GM12865 (cell line): Measurements from ENCODE around the gene HDAC7.

ENCODE experiments used
- DNase-seq: peaks from one replicate; pipeline ENCODE4 v3.0.0; 2010; ENCODE audit warnings: low read depth
- H3K4me3 ChIP-seq: 2 replicates; pipeline ENCODE4 v1.5.1; 2011; ENCODE audit warnings: mild to moderate bottlenecking, low read depth, low read length, control low read depth
- TF ChIP-seq, protein P1 (sequence below): IDR thresholded peaks from 2 replicates; pipeline ENCODE4 v1.5.1; 2011; ENCODE audit warnings: low read length, control low read depth, low read depth, inconsistent platforms; ENCODE audit not compliant: insufficient read depth; ENCODE audit errors: missing control alignments

The HDAC7 gene

DNA sequence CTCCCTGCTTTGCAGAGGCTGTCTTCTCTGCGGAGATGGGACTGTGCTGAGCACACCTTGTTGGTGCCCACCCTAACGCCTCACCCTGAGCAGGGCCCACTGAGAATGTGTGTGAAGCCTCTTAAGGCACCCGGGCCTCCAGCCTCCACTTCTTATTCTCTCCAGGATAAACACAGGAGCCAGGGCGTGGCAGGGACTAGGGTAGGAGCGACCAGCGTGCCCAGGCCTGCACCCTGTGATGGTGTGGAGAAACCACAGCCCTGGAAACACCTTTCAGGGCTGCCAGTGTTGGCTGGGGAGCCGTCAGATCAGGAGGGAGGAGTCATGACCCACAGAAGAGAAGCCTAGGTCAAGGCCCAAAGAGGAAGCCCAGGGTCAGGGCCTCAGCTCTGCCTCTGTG is 43.8 kb upstream of the HDAC7 start:
- TF ChIP-seq, protein P1, sequence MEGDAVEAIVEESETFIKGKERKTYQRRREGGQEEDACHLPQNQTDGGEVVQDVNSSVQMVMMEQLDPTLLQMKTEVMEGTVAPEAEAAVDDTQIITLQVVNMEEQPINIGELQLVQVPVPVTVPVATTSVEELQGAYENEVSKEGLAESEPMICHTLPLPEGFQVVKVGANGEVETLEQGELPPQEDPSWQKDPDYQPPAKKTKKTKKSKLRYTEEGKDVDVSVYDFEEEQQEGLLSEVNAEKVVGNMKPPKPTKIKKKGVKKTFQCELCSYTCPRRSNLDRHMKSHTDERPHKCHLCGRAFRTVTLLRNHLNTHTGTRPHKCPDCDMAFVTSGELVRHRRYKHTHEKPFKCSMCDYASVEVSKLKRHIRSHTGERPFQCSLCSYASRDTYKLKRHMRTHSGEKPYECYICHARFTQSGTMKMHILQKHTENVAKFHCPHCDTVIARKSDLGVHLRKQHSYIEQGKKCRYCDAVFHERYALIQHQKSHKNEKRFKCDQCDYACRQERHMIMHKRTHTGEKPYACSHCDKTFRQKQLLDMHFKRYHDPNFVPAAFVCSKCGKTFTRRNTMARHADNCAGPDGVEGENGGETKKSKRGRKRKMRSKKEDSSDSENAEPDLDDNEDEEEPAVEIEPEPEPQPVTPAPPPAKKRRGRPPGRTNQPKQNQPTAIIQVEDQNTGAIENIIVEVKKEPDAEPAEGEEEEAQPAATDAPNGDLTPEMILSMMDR: no peak
- no peak for DNase-seq
- no peak overlapping the region for H3K4me3 ChIP-seq

DNA sequence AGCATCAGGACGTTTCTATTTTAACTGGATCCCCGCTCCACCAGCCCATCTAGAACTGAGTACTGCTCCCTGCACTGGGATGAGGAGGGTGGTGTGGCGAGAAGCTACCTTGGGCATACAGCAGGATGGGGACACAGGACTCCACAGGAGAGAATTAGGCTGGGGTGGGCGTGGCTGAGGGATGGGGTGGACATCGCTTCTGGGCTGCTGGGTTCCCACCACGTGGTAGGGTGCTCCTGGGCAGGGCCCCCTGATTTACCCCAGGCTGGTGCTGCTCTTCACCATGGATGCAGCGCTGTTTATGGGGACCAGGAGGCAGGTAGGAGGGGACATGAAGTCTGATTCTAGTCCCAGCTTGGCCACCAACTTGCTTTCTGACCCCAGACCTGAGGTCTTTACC is 43.2 kb upstream of the HDAC7 start:
- TF ChIP-seq, protein P1: no peak
- DNase-seq: no peak
- H3K4me3 ChIP-seq: no peak overlapping the region

DNA sequence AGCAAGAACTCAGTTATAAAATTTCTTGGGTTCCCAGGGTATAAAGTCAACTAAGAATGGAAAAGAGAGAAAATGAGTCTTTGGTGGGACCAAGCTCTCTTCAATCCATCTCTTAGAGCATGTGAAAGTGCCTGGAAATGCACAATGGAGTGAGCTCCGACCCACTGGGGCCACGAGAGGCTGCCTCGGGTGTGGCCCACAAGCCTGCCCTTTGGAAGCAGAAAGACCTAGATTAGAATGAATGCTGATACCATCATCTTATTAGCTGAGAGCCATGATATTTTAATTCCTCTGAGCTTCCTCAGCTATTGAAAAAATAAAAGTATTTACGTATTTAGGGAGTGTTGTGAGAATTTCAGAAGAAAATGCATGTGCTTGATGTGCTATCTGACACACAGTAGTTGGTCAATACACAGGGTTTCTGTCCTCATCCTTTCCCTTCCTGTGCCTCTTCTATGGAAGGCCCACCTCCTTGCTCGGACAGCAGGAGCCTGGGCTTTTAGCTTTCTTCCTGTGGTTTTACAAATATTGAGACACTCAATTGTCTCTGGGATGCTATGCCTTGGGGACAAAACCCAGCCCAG is 42.6 kb upstream of the HDAC7 start:
- TF ChIP-seq, protein P1: no peak
- DNase-seq: no peak
- no peak overlapping the region for H3K4me3 ChIP-seq

DNA sequence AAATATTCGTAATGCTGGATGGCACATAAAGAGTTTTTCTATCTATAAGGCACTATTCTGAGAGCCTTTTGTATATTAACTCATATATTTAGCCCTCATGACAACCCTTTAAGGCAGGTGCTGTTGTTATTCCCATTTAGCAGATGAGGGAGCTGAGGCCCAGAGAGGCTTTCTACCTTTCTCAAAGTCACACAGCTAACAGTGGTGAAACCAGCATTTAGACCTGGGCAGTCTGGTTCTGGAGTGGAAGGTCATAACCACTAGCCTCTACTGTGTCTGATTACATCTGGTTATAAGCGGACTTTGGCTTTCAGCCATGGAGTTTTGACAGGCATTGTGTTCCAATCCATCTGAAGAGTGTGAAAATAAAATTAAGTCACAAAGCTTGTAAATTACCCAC is 41.2 kb upstream of the HDAC7 start:
- no peak overlapping the region for H3K4me3 ChIP-seq
- TF ChIP-seq, protein P1: no peak
- no peak for DNase-seq

DNA sequence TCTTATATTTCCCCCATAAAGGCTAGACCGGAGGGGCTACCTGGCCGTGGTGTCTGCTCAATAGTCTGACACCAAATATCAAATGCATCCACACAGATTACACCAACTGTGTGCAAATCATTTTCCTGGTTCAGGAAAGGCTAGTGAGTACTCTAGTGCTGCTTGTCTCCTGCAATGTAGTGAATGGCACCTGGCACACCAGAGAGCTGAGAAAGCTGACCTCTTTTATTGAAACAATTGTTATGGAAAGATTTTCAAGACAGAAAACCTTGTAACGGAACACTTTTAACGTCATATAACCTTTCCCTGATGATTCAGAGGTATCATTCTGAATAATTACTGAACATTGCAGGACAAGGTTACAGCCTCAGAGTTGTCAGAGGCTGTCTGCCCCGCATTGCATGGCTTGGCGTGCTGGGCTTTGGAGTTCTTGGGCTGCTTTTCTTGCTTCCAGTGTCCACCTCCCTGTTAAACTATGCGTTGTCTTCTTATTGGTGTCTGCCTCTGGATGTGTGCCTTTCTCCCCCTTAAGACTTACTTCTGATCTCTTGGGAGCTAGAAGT is 40.7 kb upstream of the HDAC7 start:
- DNase-seq: no peak
- H3K4me3 ChIP-seq: no peak overlapping the region
- TF ChIP-seq, protein P1: no peak

DNA sequence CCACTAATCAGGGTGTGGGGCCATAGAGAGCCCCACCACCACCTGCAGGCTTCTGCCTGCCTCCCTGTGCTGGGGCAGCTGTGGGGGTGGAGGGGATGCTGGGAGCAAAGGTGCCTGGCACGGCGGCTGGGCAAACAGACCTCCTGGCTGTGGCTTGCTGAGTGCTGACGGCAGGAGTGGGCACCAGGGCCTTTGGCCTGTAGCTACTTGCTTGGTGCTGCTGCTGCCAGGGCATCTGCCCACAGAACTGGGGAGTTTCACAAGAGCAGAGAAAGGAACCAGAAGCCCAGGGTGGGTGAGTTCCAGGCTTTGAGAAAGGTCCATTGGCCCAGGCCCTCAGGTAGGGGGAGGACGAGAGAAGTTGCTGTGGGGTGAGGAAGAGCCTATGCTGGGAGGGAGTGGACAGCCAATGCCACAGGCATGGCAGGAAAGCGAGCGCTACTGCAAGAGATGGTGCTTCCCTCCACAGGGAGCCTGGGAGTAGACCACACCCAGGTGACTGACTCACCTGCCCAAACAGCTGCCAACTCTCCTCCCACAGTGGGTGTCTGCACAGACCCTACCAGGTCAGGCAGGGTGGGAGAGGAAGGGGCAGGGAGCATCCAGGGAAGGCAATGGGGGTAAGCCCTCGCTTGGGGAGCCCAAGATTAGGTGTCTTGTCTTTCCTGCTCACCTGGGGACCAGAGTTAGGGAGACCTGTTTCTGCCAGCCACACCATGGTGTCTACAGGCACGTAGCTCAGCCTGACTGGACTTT is 39.0 kb upstream of the HDAC7 start:
- H3K4me3 ChIP-seq: no peak overlapping the region
- no peak for DNase-seq
- TF ChIP-seq, protein P1: no peak
